HG02763 (cell line): ENCODE data around the gene GNAI2.
"Not testable (repeated sequence)": the region's sequence is repeated elsewhere in the genome, so short reads cannot be mapped to it uniquely, and the experiment has no call there.

Source experiments
- ATAC-seq: cut with Tn5 transposase; IDR thresholded peaks from one replicate; pipeline ENCODE4 v1.9.1; 2021; ENCODE audit warnings: mild to moderate bottlenecking, moderate library complexity; ENCODE audit not compliant: unreplicated experiment

GNAI2 gene

DNA sequence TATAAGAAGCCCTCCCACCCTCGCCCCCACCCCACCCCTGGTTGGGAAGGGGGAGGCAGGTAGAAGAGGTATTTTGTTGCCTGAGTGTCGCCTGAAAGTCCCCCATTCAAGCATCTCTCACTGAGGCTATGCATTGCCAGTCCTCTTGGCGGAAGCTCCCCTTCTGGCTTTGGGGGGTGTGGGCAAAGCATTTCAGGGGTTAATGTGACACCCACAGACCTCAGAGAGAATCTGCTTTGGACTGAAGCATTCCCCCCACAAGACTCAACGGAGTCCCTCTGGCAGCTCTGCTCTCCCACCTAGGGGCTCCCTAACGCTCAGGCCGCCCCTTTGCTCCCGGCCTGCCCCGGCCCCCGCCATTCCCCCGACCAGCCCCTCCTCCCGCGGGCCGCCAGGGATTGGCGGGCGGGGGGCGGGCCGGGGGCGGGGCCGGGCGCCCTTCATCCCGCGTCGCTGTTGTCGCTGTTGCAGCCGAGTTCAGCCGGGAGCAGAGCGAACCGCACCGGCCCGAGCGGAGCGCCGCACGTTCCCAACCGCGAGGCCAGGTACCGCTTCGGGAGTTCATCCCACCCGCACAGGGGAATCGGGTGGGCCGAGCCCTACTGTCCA lies 31.1 kb upstream of the GNAI2 start, which contains the start of gene SLC38A3:
SLC38A3 (plus strand) TSS at position 468 of the 609 bp plus-strand sequence. CDS start 8,929 bp downstream, outside the sequence.
- ATAC-seq, result no peak

DNA sequence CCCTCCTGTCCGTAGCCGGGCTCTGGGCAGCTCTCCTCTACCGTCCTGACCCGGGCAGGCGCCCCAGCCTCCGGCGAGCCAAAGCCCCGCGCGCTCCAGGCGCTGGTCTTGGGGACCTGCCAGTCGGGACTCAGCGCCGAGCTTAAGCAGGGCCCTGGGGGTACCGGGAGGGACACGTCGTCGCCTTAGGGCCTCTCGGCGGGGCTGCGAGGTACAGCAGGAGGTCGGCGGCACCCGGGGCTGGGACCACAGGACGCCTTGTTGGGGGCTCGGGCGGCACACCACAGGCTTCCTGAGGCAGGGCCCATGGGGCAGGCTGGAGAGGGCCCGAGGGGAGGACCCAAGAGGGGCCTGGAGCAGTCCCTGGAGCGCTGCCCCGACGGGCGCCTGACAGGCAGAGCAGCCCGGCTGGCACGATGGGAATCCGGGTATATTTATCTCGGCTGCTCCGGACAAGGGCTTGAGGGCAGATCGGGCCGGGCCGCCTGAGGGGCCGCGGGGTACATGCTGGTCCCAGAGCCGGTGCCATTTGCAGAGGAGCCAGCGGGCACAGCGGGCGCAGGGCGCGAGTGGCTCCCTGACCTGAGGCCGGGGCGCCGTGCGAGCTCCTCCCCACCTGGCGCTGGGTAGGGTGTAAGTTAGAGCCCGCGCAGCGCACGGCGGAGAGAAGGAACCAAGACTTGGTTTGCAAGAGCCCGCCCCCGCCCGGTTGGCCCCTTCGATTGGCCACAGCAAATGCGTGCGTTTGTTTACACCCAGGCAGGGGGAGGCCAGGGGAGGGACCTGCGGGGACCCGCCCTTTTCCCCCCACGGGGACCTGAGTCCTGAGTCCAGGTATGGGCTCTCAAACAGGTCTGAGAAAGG lies 30.4 kb upstream of the GNAI2 start:
- no peak for ATAC-seq

DNA sequence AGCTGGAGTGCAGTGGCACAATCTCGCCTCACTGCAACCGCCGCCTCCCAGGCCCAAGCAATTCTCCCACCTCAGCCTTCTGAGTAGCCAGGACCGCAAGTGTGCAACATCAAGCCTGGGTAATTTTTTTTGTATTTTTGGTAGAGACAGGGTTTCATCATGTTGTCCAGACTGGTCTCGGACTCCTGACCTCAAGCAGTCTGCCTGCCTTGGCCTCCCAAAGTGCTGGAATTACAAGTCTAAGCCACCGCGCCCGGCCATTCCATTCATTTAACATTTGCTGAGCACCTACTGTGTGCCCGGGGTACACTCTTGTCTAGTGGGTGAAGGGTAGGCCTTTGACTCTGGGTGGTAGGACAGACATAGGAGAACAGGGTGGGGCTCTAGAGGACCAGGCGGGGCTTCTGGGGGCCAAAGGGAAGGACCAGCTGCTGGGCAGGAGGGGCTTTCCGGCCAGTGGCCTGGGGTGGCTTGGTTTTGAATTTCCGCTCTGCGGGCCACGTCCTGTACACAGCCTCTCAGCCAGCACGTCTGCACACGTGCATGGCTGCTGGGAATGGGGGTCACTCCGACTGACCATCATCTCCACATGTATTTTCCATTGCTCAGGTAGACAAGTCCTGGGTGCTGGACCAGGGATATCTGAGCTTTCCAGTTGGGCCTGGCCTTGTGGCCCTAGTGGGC lies 28.5 kb upstream of the GNAI2 start:
- no peak for ATAC-seq

DNA sequence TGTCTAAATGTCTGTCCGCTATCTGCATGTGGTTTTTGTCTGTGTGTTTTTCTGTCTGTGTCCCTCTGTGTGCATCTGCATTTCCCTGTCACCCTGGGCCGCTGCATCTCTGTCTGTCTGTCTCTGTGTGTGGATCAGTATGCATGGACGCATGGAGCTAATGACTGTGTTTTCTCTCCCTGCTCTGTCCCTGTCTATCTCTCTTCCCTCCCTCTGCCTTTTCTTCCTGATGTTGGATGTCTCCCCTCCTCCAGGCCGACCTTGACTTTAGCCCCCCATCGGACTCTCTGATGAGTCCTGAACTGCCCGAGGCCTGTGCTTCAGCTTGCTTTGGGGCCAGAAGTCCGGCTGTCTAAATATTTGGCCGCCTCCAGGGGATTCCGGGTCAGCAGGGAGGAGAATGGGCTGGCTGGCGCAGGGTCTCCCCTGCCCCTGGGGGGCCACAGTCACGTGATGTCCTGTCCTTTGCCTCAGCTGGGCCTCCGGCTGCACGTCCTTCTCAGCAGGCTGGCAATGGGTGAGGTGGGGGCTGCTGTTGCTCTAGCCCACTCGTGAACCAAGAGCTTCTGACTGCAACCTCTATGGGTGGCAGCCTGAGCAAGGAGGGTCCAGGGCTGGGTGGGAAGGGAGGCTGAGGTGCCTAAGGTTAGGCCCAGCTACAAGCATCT lies 27.2 kb upstream of the GNAI2 start:
- no peak for ATAC-seq

DNA sequence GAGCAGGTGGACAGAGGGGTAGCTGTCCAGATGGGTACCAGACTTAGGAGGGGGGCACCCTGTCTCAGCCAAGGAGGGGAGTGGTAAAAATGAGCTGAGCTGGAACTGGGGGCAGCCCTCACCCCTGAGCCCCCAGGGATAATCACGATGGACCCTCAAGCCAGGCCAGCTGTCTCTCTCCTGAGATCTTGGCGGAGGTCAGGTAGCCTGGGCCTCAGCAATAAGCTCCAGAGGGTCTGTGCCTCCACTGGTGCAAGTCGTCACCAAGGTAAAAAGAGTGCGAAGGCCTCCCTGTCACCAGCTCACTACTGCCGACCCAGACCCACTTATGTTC lies 25.9 kb upstream of the GNAI2 start:
- no peak for ATAC-seq

DNA sequence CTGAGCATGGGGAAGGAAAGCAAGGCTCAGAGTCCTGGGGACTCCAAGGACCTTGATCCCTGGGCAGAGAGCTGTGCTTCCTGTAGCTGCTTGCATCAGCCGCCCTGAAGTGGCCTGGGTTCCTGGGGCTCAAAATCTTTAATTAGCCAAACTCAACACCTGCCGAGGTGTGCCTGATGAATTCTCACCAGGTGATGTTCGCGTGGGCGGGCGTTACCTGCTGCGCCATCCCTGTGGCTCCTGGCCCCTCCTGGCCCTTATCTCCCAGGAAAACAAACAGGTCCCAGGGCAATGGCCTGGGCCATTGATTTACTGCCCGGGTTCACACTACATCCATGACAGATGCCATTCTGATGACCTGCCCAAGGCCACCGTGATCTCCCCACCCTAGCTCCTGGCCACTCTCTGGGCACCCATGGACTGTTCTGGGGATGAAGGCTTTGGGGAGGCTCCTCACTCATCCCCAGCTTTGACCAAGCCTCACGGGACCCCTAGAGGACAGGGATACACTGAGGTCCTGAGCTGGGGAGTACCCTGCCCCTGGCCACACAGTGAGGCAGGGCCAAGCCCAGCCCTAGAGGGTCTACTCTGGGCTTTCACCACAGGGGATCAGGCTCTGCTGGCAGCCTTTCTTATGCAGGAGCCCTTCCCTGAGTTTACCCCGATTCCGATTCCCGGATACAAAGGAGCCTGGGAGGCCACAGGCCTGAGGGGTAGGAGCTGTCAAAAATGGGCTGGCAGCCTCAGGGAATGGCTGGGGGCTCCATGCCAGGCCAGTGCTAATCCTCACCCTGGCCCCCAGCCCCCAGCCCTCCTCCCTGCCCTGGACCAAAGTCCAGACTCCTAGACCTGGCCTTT lies 25.3 kb upstream of the GNAI2 start:
- no peak for ATAC-seq

DNA sequence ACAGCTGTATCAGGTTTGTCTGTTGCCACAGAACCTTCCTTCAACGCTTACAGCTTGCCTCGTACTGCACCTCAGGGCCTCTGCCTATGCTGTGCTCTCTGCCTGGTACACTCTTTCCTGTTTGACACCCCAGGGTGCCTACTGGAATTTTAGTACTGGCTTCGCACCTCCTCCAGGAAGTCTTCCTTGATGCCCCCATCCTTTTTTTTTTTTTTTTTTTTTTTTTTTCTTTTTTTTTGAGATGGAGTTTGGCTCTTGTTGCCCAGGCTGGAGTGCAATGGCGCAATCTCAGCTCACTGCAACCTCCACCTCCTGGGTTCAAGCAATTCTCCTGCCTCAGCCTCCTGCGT lies 24.7 kb upstream of the GNAI2 start:
- not testable (repeated sequence) for ATAC-seq

DNA sequence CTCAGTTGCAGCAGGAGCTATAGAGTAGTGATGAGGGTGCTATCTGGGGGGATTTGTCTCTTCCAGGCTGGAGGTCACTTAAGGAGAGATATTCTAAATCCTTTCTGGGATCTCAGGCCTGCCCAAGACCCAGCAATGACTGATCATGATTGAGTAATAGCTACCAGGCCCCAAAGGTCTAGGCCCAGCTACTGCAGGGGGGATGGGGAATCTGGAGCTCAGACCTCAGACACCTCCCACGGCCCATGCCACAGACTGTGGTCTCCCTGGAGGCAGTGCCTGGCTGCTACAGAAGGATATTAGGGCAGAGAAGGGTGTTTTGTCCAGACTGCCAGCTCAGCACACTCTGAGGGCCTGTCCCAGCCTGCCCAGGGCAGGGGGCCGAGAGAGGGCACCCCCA lies 24.1 kb upstream of the GNAI2 start:
- no peak for ATAC-seq

DNA sequence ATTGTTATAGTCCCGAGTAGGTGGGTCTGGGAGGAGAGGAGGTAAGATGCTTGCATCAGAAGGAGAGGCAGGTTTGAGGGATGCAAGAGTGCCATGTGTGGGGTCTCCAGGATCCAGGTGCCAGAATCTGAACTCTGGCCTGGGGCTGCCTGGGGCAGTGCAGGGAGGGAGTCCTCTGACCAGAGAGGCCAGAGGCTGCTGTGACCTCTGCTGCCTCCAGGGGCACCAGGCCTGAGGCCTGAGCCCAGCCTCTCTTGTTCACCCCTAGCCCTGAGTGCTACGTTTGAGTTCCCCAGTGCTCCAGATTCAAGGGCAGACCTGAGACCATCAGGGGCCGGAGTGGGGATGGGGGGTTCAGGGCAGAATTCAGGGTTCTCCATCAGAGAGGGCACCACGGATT lies 23.5 kb upstream of the GNAI2 start:
- ATAC-seq, result no peak

DNA sequence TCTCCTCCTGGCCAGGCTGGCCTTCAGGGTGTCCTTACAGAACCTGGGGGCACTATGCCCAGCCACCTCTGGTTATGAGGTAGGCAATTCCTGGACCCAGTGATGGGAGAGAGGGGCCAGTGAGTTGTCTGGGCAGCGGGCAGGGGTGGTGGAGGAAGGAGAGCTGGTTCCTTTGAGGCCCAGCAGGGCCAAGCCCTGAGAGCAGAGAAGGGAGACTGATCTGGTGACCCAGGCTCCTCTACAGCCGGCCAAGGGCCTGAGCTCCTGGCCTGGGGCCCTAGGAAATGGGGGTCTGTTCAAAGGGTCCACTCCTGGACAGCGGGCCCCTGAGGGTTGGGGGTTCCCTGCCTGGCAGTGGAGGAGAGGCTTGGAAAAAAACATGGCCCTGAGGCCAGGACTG lies 23.0 kb upstream of the GNAI2 start:
- no peak for ATAC-seq

DNA sequence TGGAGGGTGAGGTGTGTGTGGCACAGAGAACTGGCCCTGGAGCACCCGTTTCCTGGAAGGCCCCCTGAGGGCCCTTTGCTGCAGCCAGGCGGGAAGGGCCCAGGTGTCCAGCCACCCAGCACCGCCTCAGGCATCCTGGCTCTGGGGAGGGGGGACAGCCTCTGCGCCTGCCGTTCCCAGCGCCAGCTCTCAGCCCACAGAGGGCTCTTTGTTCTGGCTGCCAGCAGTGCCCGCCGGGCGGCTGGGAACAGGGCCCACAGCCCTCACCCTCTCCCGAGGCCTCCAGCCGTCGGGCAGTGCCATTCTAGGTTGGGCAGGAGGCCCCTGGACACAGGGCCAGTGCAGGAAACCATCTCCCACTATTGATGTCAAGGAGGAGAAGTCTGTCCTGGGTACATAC lies 22.6 kb upstream of the GNAI2 start:
- ATAC-seq, result no peak

DNA sequence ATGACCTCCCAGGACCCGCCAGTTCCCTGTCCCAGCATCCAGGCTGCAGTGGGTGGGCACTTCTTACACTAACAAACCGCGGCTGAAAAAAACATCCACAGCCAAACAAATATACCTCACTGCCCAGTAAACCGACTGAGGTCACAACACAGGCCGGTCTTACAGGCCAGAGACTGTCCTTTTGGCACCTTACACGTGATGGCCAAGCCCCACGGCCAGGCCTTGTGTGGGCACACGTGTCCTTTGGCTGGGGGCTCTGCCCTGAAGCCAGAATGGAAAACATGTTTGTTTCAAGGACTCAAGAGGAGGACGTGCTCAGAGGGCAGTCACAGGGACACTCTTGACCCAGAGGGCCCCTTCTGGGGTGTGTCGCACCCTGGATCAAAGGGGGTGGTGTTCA lies 21.2 kb upstream of the GNAI2 start:
- no peak for ATAC-seq

DNA sequence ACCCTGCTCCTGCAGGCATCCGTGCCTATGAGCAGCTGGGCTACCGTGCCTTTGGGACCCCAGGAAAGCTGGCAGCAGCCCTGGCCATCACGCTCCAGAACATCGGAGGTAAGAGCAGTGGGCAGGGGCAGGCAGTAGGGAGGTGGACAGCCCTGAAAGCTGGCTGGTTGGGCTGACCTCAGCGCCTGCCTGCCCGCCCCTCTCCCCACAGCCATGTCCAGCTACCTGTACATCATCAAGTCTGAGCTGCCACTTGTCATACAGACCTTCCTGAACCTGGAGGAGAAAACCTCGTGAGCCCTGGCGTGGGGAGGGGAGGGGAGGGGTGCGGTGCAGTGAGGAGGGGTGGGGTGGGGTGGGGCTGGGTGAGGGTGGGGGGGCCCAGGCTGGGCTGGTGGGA lies 20.5 kb upstream of the GNAI2 start:
- no peak for ATAC-seq

DNA sequence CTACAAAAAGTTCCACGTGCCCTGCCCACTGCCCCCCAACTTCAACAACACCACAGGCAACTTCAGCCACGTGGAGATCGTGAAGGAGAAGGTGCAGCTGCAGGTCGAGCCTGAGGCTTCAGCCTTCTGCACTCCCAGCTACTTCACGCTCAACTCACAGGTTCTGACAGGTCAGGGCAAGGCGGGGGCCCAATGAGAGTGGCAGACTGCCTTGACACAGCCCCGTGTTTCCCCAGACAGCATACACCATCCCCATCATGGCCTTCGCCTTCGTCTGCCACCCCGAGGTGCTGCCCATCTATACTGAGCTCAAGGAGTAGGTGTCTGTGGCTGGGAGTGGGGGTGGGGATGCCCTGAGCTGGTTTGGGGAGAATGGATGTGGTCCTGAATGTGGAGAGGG lies 18.3 kb upstream of the GNAI2 start:
- no peak for ATAC-seq

DNA sequence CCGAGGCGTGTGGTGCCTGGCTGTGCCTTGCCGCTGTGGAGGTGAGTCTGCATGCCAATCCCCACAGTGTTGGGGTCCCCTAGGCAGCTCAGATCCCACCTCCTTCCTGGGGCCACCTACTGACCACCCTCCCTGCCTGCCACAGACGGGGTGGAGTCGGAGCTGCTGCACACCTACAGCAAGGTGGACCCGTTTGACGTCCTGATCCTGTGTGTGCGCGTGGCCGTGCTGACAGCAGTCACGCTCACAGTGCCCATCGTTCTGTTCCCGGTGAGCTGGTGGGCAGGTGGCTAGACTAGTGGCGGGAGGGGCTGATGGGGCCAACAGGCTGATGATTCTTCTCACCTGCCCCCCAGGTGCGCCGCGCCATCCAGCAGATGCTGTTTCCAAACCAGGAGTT lies 17.6 kb upstream of the GNAI2 start:
- ATAC-seq, result no peak

DNA sequence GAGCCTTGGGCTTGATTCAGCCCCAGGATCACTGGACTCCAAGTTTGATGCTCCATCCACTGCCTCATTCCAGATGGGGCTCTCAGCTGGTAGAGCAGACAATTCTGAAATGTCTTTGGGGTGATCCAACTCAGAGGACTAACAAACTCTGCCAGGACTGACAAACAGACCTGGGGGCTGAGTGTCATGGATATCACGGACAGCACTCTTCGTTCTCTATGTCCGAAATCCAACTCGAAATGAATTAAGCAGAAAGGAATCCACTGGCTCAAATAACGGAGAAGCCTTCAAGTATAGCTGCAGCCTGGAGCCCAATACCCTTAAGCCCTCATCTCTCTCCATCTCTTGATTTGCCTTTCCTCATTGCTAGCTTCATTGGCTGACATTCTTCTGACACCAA lies 16.7 kb upstream of the GNAI2 start:
- no peak for ATAC-seq

DNA sequence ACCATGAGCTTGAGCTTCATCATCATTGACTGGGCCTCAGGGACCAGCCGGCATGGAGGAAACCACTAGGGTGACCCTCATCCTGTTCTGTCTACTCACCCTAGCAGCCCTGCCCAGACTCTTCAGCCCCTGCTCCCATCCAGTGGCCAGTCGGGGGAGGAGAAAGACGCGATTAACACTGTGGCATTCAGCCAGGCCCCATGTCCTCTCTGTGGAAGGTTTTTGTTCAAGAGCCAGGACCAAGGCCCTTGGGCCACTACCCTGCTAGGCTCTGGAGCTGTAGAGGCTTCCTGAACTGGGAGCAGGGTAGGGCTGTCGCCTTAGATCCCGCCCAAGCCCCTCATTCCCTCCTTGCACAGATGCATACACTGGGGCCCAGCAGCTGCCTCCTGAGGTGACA lies 15.9 kb upstream of the GNAI2 start:
- ATAC-seq, result no peak

DNA sequence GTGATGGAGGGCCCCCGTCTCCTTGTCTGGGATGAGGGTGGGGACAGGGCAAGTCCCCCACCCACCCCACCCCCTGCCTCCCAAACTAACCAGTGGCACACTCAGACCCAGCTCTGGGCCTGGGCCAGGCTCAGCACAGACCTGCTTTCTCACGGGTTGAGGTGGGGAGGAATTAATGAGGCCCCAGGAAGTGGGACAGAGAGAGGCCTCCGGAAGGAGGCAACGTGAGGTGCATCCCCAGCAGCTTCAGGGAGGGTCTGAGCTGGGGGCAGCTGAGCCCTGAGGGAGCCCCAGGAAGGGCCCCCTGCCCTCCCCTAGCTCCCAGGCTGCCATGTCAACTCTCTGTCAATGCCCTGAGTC lies 15.0 kb upstream of the GNAI2 start:
- ATAC-seq, result no peak

DNA sequence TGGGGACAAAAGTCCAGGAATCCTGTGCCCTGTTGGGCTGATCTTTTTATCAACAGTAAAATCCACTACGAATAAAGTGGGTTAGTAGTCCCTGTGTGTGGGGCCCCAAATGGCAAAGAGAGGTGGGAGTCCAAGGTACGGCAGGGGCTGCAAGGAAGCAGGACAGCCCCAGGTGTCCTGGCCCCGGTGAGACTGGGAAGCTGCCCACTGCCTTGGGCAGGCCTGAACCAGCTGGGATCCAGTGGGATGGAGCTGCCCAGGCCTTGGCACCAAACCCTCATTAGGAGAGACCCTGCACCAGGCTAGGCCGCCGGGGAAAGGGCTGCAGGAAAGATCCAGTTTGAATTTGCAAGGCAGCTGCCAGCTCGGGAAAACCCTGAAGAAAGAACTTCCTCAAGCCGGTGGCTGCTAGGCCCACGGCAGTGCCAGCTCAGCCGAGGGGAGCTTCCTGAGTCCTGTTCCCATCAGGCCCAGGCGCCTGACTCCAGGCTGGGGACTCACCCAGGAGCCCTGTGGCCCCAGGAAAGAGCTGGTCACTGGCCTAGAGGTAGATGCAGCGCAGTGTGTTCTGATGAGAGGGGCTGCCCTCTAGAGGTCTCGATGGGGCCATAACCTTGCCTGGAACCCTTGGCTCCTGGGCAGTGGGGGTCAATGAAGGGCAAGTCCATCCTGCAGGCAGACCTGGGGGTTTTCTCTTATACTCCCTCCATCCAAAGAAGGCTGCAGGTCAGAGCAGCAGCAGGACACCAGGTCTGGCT lies 14.4 kb upstream of the GNAI2 start:
- no peak for ATAC-seq

DNA sequence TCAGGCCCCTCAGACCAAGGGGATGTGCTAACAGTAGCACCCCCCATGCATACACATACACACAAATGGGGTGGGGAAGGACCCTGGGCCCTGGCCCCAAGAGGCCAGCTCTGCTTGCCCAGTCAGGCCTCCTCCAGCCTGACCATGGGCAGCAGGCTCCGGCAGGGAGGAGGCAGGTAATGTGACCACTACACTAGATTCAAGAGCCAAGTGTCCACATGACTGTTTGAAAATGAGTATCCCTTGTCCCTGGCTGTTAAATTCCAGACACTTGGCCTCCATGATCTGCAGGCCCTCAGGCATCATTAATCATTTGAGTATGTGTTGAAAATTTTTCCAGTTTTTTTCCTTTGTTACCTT lies 13.9 kb upstream of the GNAI2 start:
- no peak for ATAC-seq
